Measurements from ENCODE around the gene FUS.
"Not testable (repeated sequence)": the region's sequence is repeated elsewhere in the genome, so short reads cannot be mapped to it uniquely, and the experiment has no call there.

FUS gene

DNA sequence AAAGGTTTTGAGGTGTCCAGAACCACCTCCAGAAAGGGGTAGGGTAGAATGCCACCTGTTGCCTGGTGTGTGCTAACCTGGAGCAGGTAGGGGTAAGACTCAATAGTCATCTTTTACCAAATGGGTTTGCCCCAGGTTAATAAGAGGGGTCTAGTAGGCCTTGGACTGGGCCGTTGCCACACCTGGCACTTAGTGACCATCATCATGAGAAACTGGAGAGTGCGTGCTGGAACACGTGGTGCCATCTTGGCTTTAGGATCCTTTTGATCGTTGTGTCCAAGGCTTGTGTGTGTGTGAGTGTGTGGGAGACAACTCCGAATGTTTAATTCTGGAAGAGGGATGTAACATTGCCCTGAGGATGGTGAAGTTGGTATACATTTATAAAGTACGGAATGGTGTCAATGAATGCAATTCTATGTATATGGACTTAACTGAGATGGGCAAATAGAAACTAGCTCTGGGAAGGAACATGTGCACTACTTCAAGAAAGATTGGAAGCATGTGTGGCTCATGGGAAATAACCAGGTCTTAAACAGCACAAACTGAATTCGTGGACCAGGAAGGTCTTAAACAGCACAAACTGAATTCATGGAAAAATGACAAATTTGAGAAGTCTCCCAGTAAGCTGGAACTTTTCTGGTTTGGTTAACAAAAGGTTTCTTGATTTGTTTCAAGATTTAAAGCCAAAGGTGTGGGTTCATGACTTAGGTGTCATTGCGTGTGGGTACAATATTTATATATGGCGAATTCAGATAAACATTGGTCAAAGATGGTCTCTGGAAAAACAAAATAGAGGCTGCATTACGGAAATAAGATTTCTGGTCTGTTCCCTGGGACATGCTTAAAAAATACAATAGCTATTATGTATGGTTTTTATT lies 7.2 kb downstream of the FUS start:
- no peak for DNase-seq (ENCODE audit: low spot score)

DNA sequence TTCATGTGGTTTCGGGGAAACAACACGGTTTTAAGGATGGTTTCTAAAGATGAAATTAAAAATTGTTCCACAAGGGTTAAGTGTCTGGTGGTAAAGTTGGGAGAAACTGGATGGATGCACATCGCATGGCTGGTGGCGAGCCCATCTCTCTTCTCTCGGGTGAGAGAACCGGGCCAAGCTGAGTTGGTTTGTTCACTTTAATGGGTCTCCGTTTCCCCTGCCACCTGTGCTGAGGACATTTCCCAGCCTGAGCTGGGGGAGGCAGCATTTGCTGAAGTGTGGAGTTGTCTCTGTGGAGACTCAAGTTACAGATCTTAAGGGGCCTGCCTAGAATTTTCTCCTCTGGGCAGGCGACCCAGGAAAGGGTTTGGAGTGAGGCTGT lies 7.9 kb downstream of the FUS start:
- DNase-seq (ENCODE audit: low spot score): no peak

DNA sequence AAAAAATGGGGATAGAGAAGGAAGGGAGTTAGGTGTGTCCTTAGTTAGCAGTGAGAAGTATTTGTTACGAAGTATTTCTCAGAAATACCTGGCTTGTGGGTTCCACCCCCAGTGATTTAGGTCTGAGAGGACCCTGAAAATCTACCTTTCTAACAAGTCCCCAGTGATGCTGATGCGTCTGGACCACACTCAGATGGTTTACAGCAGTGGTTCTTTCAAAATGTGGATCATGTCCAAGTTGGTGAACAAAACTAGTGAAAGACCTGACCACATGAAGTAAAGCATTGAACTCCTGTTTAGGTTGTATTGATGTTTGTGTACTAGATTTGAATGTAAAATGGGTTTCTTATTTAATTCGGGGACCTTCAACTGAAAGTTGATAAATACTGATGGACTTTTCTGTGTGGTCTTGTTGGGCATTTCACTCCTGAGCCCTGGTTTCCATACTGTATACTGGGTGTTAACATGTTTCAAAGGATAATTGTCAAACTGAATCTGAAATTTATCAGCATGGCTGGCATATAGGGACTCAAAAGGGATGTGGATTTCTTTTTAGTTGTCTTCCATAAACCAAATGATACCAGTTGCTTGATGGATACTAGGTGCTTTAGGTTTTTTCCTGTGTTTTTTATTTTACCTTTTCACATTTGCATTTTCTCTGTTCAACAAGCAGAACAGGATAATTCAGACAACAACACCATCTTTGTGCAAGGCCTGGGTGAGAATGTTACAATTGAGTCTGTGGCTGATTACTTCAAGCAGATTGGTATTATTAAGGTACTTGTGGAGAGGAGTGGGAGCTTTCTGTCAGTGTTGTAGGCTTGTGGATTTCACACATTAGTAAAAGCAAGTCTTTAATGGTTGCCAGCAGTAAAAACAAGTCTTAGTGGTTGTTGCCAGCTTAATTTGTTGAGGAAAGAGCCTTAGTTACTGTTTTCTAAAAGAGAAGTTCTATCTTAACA lies 8.8 kb downstream of the FUS start:
- no peak for DNase-seq (ENCODE audit: low spot score)

DNA sequence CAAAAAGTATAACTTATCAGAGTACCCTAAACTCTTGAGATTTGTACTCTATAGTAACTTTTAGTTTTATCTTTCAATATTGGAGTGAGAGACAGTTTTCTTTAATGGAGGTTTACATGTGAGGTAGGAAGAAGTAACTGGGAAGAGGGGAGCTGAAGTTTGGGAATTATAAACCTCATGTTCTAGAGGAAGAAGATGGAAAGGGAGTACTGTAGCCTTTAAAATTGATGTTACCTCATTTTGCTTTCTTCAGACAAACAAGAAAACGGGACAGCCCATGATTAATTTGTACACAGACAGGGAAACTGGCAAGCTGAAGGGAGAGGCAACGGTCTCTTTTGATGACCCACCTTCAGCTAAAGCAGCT lies 9.5 kb downstream of the FUS start:
- no peak for DNase-seq (ENCODE audit: low spot score)

DNA sequence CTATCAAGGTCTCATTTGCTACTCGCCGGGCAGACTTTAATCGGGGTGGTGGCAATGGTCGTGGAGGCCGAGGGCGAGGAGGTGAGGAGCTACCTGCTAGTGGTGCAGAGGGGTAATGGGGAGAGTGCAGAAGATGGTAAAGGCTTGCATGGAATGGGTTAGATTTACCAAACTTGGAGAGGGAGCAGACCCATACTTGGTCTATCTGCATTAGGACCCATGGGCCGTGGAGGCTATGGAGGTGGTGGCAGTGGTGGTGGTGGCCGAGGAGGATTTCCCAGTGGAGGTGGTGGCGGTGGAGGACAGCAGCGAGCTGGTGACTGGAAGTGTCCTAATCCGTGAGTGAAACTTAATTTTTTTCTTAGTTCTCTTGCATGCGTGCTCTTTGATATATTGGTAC lies 10.1 kb downstream of the FUS start:
- DNase-seq (ENCODE audit: low spot score): no peak

DNA sequence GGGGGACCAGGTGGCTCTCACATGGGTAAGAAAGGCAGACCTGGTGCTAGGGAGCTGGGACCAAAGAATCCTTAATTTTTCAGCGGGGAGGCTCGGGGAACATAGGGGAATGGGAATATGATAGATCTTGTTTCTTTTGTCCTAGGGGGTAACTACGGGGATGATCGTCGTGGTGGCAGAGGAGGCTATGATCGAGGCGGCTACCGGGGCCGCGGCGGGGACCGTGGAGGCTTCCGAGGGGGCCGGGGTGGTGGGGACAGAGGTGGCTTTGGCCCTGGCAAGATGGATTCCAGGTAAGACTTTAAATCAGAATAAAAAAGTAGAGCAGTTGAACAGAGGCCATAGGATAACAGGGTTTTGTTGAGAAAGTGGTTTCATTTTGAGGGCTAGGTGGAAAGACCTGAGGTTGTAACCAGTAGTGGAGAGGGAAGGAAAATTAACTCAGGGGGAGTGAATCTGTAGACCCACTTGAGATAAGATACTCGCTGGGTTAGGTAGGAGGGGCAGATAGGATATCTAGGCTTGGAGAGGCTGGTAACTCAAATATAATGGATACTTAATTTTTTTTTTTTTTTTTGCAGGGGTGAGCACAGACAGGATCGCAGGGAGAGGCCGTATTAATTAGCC lies 11.0 kb downstream of the FUS start:
- DNase-seq (ENCODE audit: low spot score): no peak

DNA sequence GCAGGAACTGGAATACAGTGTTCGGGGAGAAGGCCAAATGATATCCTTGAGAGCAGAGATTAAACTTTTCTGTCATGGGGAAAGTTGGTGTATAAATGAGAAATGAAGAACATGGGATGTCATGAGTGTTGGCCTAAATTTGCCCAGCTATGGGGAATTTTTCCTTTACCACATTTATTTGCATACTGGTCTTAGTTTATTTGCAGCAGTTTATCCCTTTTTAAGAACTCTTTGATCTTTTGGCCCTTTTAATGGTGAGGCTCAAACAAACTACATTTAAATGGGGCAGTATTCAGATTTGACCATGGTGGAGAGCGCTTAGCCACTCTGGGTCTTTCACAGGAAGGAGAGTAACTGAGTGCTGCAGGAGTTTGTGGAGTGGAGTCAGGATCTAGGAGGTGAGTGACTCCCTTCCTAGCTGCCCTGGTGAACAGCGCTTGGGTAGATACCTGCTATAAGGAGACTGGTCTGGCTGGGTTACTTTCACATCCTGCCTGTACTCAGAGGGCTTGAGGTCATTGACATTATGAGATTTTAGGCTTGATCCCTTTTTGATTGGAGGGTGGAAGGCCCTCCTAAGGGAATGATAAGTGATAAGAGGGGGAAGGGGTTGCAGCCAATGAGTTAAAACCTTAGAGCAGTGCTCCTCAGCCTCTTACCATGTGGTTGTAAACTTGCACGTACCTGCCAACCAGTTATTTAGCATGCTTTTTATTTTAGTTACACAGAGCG lies 11.9 kb downstream of the FUS start:
- DNase-seq (ENCODE audit: low spot score): no peak

DNA sequence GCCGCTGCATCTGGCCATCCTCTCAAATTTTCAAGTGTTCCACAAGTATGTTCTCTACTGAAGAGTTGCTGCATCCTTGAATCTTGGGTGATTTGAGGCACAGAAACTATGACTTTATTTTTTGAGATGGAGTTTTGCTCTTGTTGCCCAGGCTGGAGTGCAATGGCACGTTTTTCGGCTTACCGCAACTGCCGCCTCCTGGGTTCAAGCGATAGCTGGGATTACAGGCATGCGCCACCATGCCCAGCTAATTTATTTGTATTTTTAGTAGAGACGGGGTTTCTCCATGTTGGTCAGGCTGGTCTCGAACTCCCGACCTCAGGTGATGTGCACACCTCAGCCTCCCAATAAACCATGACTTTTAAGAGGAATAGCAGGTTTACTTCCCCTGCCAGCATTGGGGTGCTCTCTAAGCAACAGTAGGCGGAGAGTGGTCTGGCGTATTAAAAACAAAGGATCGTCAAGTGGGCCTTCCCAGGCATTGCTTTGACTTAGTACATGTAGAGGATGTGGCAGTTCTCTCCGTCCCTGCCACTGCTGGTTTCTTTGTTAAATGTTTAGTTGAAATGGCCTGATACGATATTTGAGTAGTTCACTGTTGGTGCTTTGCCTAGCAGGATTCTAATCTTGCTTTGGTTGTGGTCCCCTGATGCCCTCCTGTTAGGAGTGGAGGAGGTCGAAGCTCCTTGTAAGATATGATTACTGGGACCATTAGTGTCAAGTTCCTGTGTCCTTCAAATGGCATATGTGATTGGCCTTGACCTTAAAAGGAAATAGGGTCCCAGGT lies 13.1 kb downstream of the FUS start:
- no peak for DNase-seq (ENCODE audit: low spot score)

DNA sequence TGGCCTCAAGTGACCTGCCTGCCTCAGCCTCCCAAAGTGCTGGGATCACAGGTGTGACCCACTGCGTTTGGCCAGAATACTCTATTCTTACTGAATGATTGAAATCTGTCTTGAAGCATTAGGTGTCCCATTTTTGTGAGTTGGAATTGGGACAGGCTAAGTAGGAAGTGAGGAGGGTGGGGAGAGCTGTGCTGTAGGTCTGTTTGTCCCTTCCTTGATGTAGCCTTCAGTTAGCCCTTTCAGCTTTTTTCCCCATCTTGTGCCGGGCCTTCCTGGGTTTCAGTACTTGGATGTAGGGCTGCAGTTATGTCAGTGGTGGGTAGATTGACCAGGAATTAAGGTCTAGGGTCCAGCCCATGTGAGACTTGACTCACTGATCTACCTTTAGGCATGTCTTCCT lies 13.9 kb downstream of the FUS start:
- no peak for DNase-seq (ENCODE audit: low spot score)

DNA sequence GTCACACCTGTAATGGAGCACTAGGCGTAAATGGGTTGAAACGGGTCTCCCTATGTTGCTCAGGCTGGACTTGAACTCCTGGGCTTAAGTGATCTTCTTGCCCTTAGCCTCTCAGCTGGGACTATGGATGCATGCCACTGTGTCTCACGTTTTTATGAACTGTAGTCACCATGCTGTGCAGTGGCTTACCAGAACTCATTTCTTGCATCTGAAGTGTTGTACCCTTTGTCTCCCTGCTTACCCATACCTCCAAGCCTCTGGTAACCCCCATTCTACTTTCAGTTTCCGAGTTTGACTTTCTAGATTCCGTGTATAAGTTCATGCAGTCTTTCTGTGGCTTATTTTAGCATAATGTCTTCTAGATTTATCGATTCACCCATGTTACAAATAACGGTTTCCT lies 15.0 kb downstream of the FUS start:
- DNase-seq (ENCODE audit: low spot score): no peak

DNA sequence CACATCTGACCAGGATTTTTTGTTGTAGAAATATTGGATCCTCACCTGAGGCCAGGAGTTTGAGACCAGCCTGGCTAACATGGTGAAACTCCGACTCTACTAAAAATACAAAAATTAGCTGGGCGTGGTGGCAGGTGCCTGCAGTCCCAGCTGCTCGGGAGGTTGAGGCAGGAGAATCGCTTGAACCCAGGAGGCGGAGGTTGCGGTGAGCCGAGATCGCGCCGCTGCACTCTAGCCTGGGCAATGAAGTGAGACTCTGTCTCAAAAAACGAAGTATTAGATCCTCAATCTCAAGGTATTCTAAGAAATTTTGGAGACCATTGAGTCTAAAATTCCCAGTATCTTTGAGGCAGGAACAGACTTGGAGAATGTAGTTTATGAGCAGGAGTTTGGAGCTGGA lies 15.9 kb downstream of the FUS start:
- DNase-seq (ENCODE audit: low spot score): not testable (repeated sequence)

DNA sequence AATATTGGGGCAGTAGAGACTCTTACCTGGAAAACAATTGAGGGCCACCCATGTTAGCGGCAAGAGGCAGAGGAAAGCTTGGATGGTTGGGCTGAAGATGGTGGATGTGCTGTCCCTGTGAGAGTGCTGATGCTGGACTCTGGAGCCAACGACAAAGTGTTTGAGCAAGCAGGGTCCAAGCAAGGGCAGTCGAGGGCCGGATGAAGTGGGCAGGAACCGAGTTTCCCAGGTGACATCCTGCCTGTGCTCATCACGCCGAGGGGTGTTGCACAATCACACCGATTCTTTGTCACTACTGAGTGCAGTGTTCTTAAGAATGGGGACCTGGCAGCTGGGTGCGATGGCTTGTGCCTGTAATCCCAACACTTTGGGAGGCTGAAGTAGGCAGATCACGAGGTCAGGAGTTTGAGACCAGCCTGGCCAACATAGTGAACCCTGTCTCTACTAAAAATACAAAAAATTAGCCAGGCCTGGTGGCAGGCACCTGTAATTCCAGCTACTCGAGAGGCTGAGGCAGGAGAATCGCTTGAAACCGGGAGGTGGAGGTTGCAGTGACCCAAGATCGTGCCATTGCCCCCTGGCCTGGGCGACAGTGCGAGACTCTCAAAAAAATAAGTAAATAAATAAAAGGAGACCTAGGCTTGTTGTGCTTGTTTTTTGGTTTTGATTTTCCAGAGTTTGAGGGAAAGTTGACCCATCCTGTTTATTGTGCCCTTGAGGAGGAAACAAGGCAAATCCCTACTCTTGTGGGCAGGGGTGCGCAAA lies 16.6 kb downstream of the FUS start:
- DNase-seq (ENCODE audit: low spot score): no peak

DNA sequence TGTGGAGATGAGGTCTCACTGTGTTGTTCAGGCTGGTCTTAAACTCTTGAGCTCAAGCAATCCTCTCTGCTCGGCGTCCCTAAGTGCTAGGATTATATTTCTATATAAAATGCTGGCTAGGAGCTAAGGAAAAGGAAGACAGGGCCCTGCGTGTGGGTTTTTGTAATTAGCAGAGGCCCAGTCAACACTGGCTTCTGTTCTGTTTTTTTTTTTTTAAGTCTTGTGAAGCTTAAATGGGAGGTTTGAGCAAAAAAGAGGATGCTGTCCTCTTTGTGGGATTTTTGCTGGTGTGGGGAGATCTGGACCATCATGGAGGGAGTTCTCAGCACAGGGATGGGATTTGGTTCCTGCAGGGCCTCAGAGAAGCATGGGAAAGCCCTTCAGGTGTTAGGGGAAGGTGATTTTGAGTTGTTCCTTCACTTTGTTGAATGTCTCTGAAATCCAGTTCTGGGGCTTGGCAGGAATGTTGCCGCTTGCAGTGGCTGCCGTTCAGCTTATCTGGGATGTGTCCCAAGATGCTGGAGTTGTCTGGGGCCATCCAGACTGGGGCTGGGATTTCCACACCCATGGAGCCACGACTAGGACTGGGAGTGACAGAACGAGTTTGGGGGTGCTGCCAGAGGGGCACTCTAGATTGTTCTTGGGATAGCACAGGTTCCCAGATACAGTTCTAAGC lies 18.4 kb downstream of the FUS start:
- no peak for DNase-seq (ENCODE audit: low spot score)

DNA sequence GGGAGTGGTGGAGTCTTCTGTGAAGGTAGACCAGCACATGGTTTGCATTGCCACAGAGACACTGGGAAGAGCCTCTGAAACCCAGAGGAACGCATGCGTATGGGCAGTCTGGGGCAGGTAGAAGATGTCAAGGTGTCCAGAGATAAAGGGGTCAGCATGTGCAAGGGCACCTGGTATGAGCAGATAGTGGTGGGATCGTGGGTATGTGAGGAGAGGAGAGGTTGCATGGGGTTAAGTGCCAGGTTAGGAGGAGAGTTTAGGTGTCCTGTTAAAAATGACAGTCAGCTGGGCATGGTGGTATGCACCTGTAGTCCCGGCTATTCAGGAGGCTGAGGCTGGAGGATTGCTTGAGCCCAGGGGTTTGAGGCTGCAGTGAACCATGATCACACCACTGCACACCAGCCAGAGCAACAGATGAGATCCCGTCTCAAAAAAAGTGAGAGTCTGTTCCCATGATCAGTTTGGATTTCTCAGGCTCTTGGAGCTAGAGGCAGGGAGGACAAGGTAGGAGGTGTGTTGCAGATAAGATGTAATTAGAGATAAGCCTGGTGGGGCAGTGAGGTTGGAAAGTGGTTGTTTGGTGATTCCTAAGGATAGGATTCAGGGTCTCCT lies 19.6 kb downstream of the FUS start:
- DNase-seq (ENCODE audit: low spot score): no peak

DNA sequence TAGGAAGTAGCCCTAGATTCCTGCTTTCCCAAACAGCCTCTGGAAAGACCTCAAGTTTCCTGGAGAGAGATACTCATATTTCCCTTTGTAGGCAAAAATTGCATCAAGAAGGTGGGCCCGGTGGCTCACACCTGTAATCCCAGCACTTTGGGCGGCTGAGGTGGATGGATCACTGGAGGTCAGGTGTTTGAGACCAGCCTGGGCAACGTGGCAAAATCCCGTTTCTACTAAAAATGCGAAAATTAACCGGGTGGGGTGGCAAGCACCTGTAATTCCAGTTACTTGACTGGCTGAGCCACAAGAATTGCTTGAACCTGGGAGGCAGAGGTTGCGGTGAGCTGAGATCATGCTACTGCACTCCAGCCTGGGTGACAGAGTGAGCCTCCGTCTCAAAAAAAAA lies 20.2 kb downstream of the FUS start:
- DNase-seq (ENCODE audit: low spot score): not testable (repeated sequence)

DNA sequence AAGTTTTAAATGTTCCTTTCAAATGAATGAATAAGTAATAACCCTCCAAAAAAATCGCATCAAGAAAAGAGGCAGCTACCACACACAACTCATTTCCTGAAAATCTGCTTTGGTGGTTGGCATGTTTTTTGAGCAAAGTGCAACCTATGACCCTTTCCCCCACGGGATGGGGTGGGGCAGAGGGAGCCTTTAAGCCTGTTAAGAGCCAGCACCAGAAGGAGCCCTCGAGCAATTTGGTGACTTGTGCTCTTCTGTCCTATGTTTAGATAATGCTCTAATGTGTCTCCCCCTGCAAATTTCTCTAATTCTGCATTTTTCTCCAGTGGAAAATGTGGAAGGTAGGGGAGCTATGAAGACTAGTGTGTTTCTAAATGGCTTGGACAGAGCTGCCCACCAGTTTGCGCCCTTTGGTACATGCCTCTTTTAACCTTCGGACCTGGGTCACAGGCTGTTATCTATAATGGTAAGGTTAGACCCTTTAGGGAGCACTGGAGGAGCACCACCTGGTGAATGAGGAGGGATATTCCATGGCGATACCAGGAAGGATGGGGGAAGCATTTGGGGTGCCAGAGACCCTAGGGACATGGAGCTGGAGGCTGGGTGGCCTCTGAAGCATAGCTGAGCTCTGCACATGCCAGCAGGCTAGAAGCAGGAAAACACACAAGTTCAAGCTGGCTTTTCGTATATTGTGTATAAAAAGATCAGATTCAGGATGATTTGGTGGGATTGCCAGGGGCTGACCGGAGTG lies 21.1 kb downstream of the FUS start:
- no peak for DNase-seq (ENCODE audit: low spot score)

DNA sequence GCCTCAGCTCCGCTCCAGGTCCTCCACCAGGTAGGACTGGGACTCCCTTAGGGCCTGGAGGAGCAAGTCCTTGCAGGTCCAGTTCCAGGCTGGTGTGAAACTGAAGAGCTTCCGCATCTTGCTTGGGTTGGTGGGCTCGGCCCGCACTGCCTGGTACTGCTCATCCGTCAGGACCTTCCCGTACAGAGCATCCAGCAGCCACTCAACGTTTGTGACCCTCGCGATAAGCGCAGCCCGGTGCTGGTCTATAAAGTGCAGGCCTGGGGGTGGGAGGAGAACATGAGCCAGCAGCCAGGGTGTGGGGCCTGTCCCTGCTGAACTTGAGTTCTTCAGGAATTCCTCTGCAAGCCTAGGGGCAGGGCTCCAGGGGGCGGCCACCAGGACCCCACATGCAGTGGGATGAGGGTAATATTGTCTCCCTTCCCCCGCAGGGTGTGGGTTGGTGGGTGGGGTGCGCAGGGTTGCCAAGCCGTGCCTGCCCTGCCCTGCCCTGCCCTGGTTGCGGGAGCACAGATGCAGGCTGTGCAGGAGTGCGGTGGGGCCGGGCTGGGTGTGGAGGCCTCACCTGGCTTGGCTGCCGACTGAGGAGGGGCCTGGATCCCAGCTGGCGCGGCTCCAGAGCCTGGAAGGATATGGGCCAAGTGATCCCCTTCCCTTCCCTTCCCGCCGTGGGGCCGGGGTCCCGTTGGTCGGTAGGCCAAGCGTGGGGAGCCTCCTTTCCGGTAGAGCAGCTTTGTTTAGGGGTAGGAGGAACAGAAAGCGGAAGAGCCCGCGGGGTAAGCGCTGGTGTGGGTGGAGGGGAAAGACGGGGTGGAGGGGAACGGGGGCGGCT lies 21.9 kb downstream of the FUS start:
- no peak for DNase-seq (ENCODE audit: low spot score)
